Sigmoid colon (tissue), 4 donors: ENCODE measurements around the gene COX14.
A peak's percentile ranks its signal among the peaks of the same experiment; 100 is the strongest.

Experiments
- CTCF ChIP-seq, 4 experiments: fragments of 450-650 bp in 3 of 4; fragments of 200-600 bp in 1 of 4; IDR thresholded peaks; one replicate each; pipeline ENCODE4 v1.5.1; 2016 to 2019; ENCODE audit warnings: antibody characterized with exemption in 4 of 4, mild to moderate bottlenecking in 3 of 4, moderate library complexity in 2 of 4
- EP300 ChIP-seq, 4 donors: sonication (generic); formaldehyde crosslinking; IDR thresholded peaks; one replicate each; pipeline ENCODE4 v1.6.1; 2017; ENCODE audit warnings: antibody characterized with exemption in 4 of 4
- POLR2A ChIP-seq, 2 donors: fragments of 450-650 bp; IDR thresholded peaks; one replicate each; pipeline ENCODE4 v1.6.1; 2016; ENCODE audit warnings: antibody characterized with exemption in 2 of 2, mild to moderate bottlenecking in 2 of 2, moderate library complexity in 2 of 2
- POLR2AphosphoS5 ChIP-seq, 4 donors: sonication (generic); formaldehyde crosslinking; IDR thresholded peaks; one replicate each; pipeline ENCODE4 v1.6.1; 2017; ENCODE audit warnings: antibody characterized with exemption in 4 of 4

GRCh38 chr12:50088577-50089335 is 23.3 kb upstream of the COX14 start:
- TF ChIP-seq CTCF (IDR thresholded peaks at IDR 0.05) (peak; percentile 36 to 72 (median 64)), POLR2A (IDR thresholded peaks at IDR 0.05) (no peak), POLR2AphosphoS5 (IDR thresholded peaks at IDR 0.05) (no peak), EP300 (IDR thresholded peaks at IDR 0.05) (no peak)
